Hindlimb muscle (tissue), 1 donor: ENCODE results near the gene CPLANE1. TPM values are rescaled to one million over a fixed set of nuclear protein-coding genes. Genes with fewer than 3 reads are reported as not detected.
"Not testable (repeated sequence)": the region's sequence is repeated elsewhere in the genome, so short reads cannot be mapped to it uniquely, and the experiment has no call there.

Experiments
- DNase-seq: peaks from one replicate; pipeline ENCODE4 v3.0.0-alpha.2; 2013
- polyA plus RNA-seq: library from polyadenylated mRNA; unstranded; fragments of 120-200 nt; gene quantifications from one replicate; pipeline ENCODE4 v1.2.1, GENCODE V29; 2013; ENCODE audit not compliant: insufficient read length

Gene CPLANE1
- 17.8 TPM for polyA plus RNA-seq

GRCh38 chr5:37248970-37249814 is at the start of gene CPLANE1:
Gene CPLANE1, minus strand, starts transcription at chr5:37249376. Its CDS starts 1,678 bp downstream, at chr5:37247698.
- DNase-seq, result peak; percentile 90

- not testable (repeated sequence) for DNase-seq
Observed at GRCh38 chr5:37296313-37296712, 47.1 kb upstream of the CPLANE1 start.

- DNase-seq, result no peak
Observed at GRCh38 chr5:37283214-37283820, 34.1 kb upstream of the CPLANE1 start.

GRCh38 chr5:37275511-37275910 is 26.3 kb upstream of the CPLANE1 start:
- DNase-seq, result no peak

GRCh38 chr5:37272511-37272910 is 23.3 kb upstream of the CPLANE1 start:
- DNase-seq, result no peak

- not testable (repeated sequence) for DNase-seq
Observed at GRCh38 chr5:37268100-37268499, 18.9 kb upstream of the CPLANE1 start.

GRCh38 chr5:37255774-37256358 is 6.7 kb upstream of the CPLANE1 start:
- DNase-seq, result no peak

GRCh38 chr5:37254581-37254980 is 5.4 kb upstream of the CPLANE1 start:
- DNase-seq, result no peak

- no peak for DNase-seq
Observed at GRCh38 chr5:37251665-37252064, 2.5 kb upstream of the CPLANE1 start.

GRCh38 chr5:37249815-37250164 is 614 bp upstream of the CPLANE1 start:
- no peak for DNase-seq

GRCh38 chr5:37248421-37248969 is 681 bp downstream of the CPLANE1 start:
- no peak for DNase-seq

- DNase-seq, result no peak
Observed at GRCh38 chr5:37247496-37247895, 1.7 kb downstream of the CPLANE1 start.

GRCh38 chr5:37247036-37247435 is 2.1 kb downstream of the CPLANE1 start:
- no peak for DNase-seq

- no peak for DNase-seq
Observed at GRCh38 chr5:37234288-37234687, 14.9 kb downstream of the CPLANE1 start.

GRCh38 chr5:37226377-37226776 is 22.8 kb downstream of the CPLANE1 start:
- no peak for DNase-seq

GRCh38 chr5:37222181-37222580 is 27.0 kb downstream of the CPLANE1 start:
- no peak for DNase-seq

GRCh38 chr5:37220426-37220825 is 28.8 kb downstream of the CPLANE1 start:
- not testable (repeated sequence) for DNase-seq

- not testable (repeated sequence) for DNase-seq
Observed at GRCh38 chr5:37219384-37219783, 29.8 kb downstream of the CPLANE1 start.

- DNase-seq, result no peak
Observed at GRCh38 chr5:37217976-37218375, 31.2 kb downstream of the CPLANE1 start.

- no peak for DNase-seq
Observed at GRCh38 chr5:37214550-37214949, 34.6 kb downstream of the CPLANE1 start.

- no peak for DNase-seq
Observed at GRCh38 chr5:37212096-37212495, 37.1 kb downstream of the CPLANE1 start.

GRCh38 chr5:37211661-37212060 is 37.5 kb downstream of the CPLANE1 start:
- DNase-seq, result no peak
